Erythroblast (primary cell): Measurements from ENCODE around the gene GLIS1.

Experiments used
- GATA1 ChIP-seq: IDR thresholded peaks from 2 replicates; pipeline ENCODE4 v1.6.1; 2011; ENCODE audit warnings: low read depth, mild to moderate bottlenecking, control low read depth, low read length, moderate library complexity
- POLR2A ChIP-seq: IDR thresholded peaks from 2 replicates; pipeline ENCODE4 v1.6.1; 2011; ENCODE audit warnings: mild to moderate bottlenecking, low read length

DNA sequence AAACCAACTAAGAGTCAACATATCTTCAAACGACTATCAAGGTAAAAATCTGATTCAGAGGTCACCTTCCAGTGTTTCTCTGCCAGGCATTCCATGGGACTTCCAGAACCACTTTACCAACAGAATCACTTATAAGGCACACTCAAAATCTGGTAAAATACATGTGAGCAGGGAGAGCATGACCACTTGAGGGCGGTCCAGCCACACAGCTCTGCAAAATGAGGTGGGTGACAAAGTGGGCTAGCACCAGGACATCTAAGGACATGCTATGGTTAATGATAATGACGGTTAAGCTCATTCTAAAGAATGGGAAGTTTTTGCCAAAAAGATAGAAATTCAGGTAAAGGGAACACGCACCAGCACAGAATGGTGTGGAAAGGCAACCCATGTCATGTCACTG is 24.5 kb upstream of the GLIS1 start:
- TF ChIP-seq POLR2A (no peak), GATA1 (no peak)
